Measurements from ENCODE around the gene TALDO1. TPM values are rescaled to one million over a fixed set of nuclear protein-coding genes. Genes with fewer than 3 reads are reported as not detected.
A peak's percentile ranks its signal among the peaks of the same experiment; 100 is the strongest.

The TALDO1 gene
- polyA plus RNA-seq, 6 donors from 2014 or later: 156 to 201 (median 164) TPM

- H3K4me1 Mint-ChIP-seq: peaks cover 5 to 27% (median 18%) of the 10 kb centered on the region in 3 donors
- no peaks in the 10 kb centered on the region for H3K9me3 Mint-ChIP-seq
- DNase-seq (no peak), ATAC-seq (ENCODE audit: low read depth in 2 of 2) (no peak)
- peak overlapping the region in 1 of 8 donors; percentile 32 for H3K4me3 Mint-ChIP-seq
- no peak overlapping the region for H3K27ac Mint-ChIP-seq
- H3K27me3 Mint-ChIP-seq: no peaks in the 10 kb centered on the region
- H3K36me3 Mint-ChIP-seq: no peaks in the 10 kb centered on the region
Measured at GRCh38 chr11:771617-772204, 24.4 kb downstream of the TALDO1 start.

GRCh38 chr11:772429-773390 lies 25.4 kb downstream of the TALDO1 start:
- Mint-ChIP-seq H3K9me3 (no peaks in the 10 kb centered on the region), H3K4me1 (peaks cover 5 to 27% (median 18%) of the 10 kb centered on the region in 3 donors)

GRCh38 chr11:773425-773824 lies 26.2 kb downstream of the TALDO1 start:
- ATAC-seq (ENCODE audit: low read depth in 2 of 2) (no peak), DNase-seq (no peak)

More at GRCh38 chr11:772429-773390, 25.4 kb downstream of the TALDO1 start:
- H3K4me3 Mint-ChIP-seq: peak overlapping the region in 1 of 8 donors; percentile 20
- no peaks in the 10 kb centered on the region for H3K36me3 Mint-ChIP-seq
- no peak for DNase-seq
- H3K27ac Mint-ChIP-seq: no peak overlapping the region
- no peaks in the 10 kb centered on the region for H3K27me3 Mint-ChIP-seq
- ATAC-seq (ENCODE audit: low read depth in 2 of 2): no peak

GRCh38 chr11:773830-774229 lies 26.6 kb downstream of the TALDO1 start:
- ATAC-seq (ENCODE audit: low read depth in 2 of 2) (no peak), DNase-seq (no peak)
- Mint-ChIP-seq H3K27ac (no peak overlapping the region), H3K4me1 (peaks cover 6 to 30% (median 18%) of the 10 kb centered on the region in 3 donors), H3K27me3 (no peaks in the 10 kb centered on the region), H3K36me3 (no peaks in the 10 kb centered on the region), H3K4me3 (peak overlapping the region in 2 of 8 donors; percentile 71 to 86), H3K9me3 (no peaks in the 10 kb centered on the region)

More at GRCh38 chr11:773425-773824, 26.2 kb downstream of the TALDO1 start:
- Mint-ChIP-seq H3K9me3 (no peaks in the 10 kb centered on the region), H3K4me1 (peaks cover 5 to 27% (median 18%) of the 10 kb centered on the region in 3 donors), H3K27me3 (no peaks in the 10 kb centered on the region), H3K36me3 (no peaks in the 10 kb centered on the region), H3K4me3 (peak overlapping the region in 1 of 8 donors; percentile 40), H3K27ac (no peak overlapping the region)

- Mint-ChIP-seq H3K36me3 (no peaks in the 10 kb centered on the region), H3K4me1 (peaks cover 8 to 37% (median 25%) of the 10 kb centered on the region in 3 donors), H3K9me3 (no peaks in the 10 kb centered on the region), H3K4me3 (peak overlapping the region; percentile 40 to 92 (median 78)), H3K27ac (peak overlapping the region in 2 of 6 donors; percentile 42 to 77), H3K27me3 (no peaks in the 10 kb centered on the region)
- ATAC-seq (ENCODE audit: low read depth in 2 of 2): no peak
- no peak for DNase-seq
Measured at GRCh38 chr11:774873-775592, 27.8 kb downstream of the TALDO1 start.

- H3K27me3 Mint-ChIP-seq: no peaks in the 10 kb centered on the region
- DNase-seq: no peak
- peak overlapping the region; percentile 75 to 92 (median 85) for H3K4me3 Mint-ChIP-seq
- peaks cover 8 to 37% (median 25%) of the 10 kb centered on the region in 3 donors for H3K4me1 Mint-ChIP-seq
- peak overlapping the region in 3 of 6 donors; percentile 24 to 84 (median 80) for H3K27ac Mint-ChIP-seq
- no peaks in the 10 kb centered on the region for H3K36me3 Mint-ChIP-seq
- no peaks in the 10 kb centered on the region for H3K9me3 Mint-ChIP-seq
- no peak for ATAC-seq (ENCODE audit: low read depth in 2 of 2)
Measured at GRCh38 chr11:776263-776560, 28.9 kb downstream of the TALDO1 start.

GRCh38 chr11:776561-777287 lies 29.5 kb downstream of the TALDO1 start:
- peaks cover 8 to 37% (median 25%) of the 10 kb centered on the region in 3 donors for H3K4me1 Mint-ChIP-seq
- peak overlapping the region in 5 of 6 donors; percentile 24 to 84 (median 69) for H3K27ac Mint-ChIP-seq
- no peaks in the 10 kb centered on the region for H3K27me3 Mint-ChIP-seq
- ATAC-seq (ENCODE audit: low read depth in 2 of 2): peak; percentile 53 to 54
- DNase-seq: no peak
- H3K9me3 Mint-ChIP-seq: no peaks in the 10 kb centered on the region
- H3K36me3 Mint-ChIP-seq: no peaks in the 10 kb centered on the region
- peak overlapping the region; percentile 75 to 92 (median 85) for H3K4me3 Mint-ChIP-seq

- Mint-ChIP-seq H3K4me3 (peak within 1 kb of the TSS; percentile 75 to 94 (median 86)), H3K4me1 (peaks cover 8 to 37% (median 25%) of the 10 kb centered on the region in 3 donors), H3K36me3 (no peaks in the 10 kb centered on the region), H3K27me3 (no peaks in the 10 kb centered on the region), H3K27ac (peak within 1 kb of the TSS in 5 of 6 donors; percentile 24 to 84 (median 73)), H3K9me3 (no peaks in the 10 kb centered on the region)
- ATAC-seq (ENCODE audit: low read depth in 2 of 2) (peak; percentile 85 to 88), DNase-seq (peak; percentile 96)
Measured at GRCh38 chr11:777288-778255, 30.3 kb downstream of the TALDO1 start, which contains the start of gene GATD1. GATD1 (minus strand) TSS chr11:777487; CDS start chr11:777462, 25 bp downstream.

- DNase-seq (no peak), ATAC-seq (ENCODE audit: low read depth in 2 of 2) (no peak)
- H3K27me3 Mint-ChIP-seq: no peaks in the 10 kb centered on the region
- peak overlapping the region in 1 of 6 donors; percentile 87 for H3K27ac Mint-ChIP-seq
- H3K4me3 Mint-ChIP-seq: peak overlapping the region; percentile 16 to 94 (median 70)
- H3K4me1 Mint-ChIP-seq: peaks cover 8 to 35% (median 32%) of the 10 kb centered on the region in 3 donors
- no peaks in the 10 kb centered on the region for H3K9me3 Mint-ChIP-seq
- H3K36me3 Mint-ChIP-seq: no peaks in the 10 kb centered on the region
Measured at GRCh38 chr11:778976-779954, 32.0 kb downstream of the TALDO1 start.

- ATAC-seq (ENCODE audit: low read depth in 2 of 2): no peak
- Mint-ChIP-seq H3K27me3 (no peaks in the 10 kb centered on the region), H3K36me3 (no peaks in the 10 kb centered on the region), H3K4me1 (peaks cover 8 to 28% (median 27%) of the 10 kb centered on the region in 3 donors), H3K4me3 (peak overlapping the region in 4 of 8 donors; percentile 50 to 76 (median 62)), H3K9me3 (no peaks in the 10 kb centered on the region), H3K27ac (no peak overlapping the region)
- no peak for DNase-seq
Measured at GRCh38 chr11:779955-780532, 32.8 kb downstream of the TALDO1 start.
